ENCODE results near the gene SPIB.

The SPIB gene

GRCh38 chr19:50378169-50378862, 40.4 kb upstream of the SPIB start:
- no peak for TF ChIP-seq CTCF (IDR thresholded peaks at IDR 0.05; ENCODE audit: insufficient read depth, low read length, missing control alignments)
- no peak overlapping the region for H3K4me3 ChIP-seq (ENCODE audit: low read depth, low read length)
- no peak for DNase-seq (ENCODE audit: low read depth, low spot score)
- POLR2A ChIA-PET = no interaction called here
- CTCF ChIA-PET = interaction anchor here (1.8 kb wide), 1 partner anchor 10 kb away, joined by 8 read pairs; no protein-coding TSS in a partner anchor

- TF ChIP-seq CTCF (IDR thresholded peaks at IDR 0.05; ENCODE audit: insufficient read depth, low read length, missing control alignments) = no peak
- ChIA-PET POLR2A (no interaction called here), CTCF (no interaction called here)
- no peak for DNase-seq (ENCODE audit: low read depth, low spot score)
- no peak overlapping the region for H3K4me3 ChIP-seq (ENCODE audit: low read depth, low read length)
These were observed 39.9 kb upstream of the SPIB start for GRCh38 chr19:50378863-50379236.

GRCh38 chr19:50379602-50380001, 39.1 kb upstream of the SPIB start:
- ChIA-PET POLR2A (no interaction called here), CTCF (no interaction called here)
- no peak overlapping the region for H3K4me3 ChIP-seq (ENCODE audit: low read depth, low read length)
- no peak for TF ChIP-seq CTCF (IDR thresholded peaks at IDR 0.05; ENCODE audit: insufficient read depth, low read length, missing control alignments)
- DNase-seq (ENCODE audit: low read depth, low spot score) = no peak

- TF ChIP-seq CTCF (IDR thresholded peaks at IDR 0.05; ENCODE audit: insufficient read depth, low read length, missing control alignments) = no peak
- ChIA-PET CTCF (no interaction called here), POLR2A (no interaction called here)
- no peak overlapping the region for H3K4me3 ChIP-seq (ENCODE audit: low read depth, low read length)
- DNase-seq (ENCODE audit: low read depth, low spot score) = no peak
These were observed 38.6 kb upstream of the SPIB start for GRCh38 chr19:50380137-50380536.

- POLR2A ChIA-PET = no interaction called here
- no peak for TF ChIP-seq CTCF (IDR thresholded peaks at IDR 0.05; ENCODE audit: insufficient read depth, low read length, missing control alignments)
- DNase-seq (ENCODE audit: low read depth, low spot score) = no peak
- H3K4me3 ChIP-seq (ENCODE audit: low read depth, low read length) = no peak overlapping the region
- CTCF ChIA-PET = no interaction called here
These were observed 38.0 kb upstream of the SPIB start for GRCh38 chr19:50380751-50381151.

GRCh38 chr19:50381881-50382729, 36.6 kb upstream of the SPIB start:
- H3K4me3 ChIP-seq (ENCODE audit: low read depth, low read length) = no peak overlapping the region
- no peak for TF ChIP-seq CTCF (IDR thresholded peaks at IDR 0.05; ENCODE audit: insufficient read depth, low read length, missing control alignments)
- no peak for DNase-seq (ENCODE audit: low read depth, low spot score)
- ChIA-PET CTCF (no interaction called here), POLR2A (no interaction called here)

Measured in AG04449 (cell line).